ENCODE data around the gene DCP1B. TPM values are rescaled to one million over a fixed set of nuclear protein-coding genes. Genes with fewer than 3 reads are reported as not detected.

The DCP1B gene
- total and polyA plus RNA-seq, 2 donors (not counting 1 experiment from before 2014, with no cell fraction given) = 12.3 to 18.0 TPM

GRCh38 chr12:1977109-1977508, 27.1 kb downstream of the DCP1B start:
- CTCF ChIA-PET = interaction anchor here (1.0 kb wide), 1 partner anchor 37 kb away, joined by 3 read pairs; no protein-coding TSS in a partner anchor
- Histone ChIP-seq H3K36me3 (replicated peaks in 1 of 2; ENCODE audit: control extremely low read depth in 1 of 2, control insufficient read depth in 1 of 2, extremely low read depth in 1 of 2, insufficient read depth in 2 of 2, low read length in 1 of 2) (peaks cover 0 to 6% of the 10 kb centered on the region in 2 experiments), H3K9me3 (ENCODE audit: control extremely low read depth in 1 of 3, control insufficient read depth in 2 of 3, insufficient read depth in 1 of 3, low read length in 2 of 3) (no peaks in the 10 kb centered on the region), H3K27ac (ENCODE audit: low read length in 2 of 2) (no peak overlapping the region), H3K4me2 (replicated peaks; ENCODE audit: low read depth, low read length, poor library complexity, severe bottlenecking) (no peak overlapping the region), H3K9ac (ENCODE audit: low read length) (no peak overlapping the region), H3K79me2 (ENCODE audit: control insufficient read depth, insufficient read depth, low read length) (no peaks in the 10 kb centered on the region), H3K4me1 (ENCODE audit: control insufficient read depth in 2 of 2, insufficient read depth in 2 of 2, low read length in 2 of 2) (no peaks in the 10 kb centered on the region), H4K20me1 (ENCODE audit: control insufficient read depth, insufficient read depth, low read length, poor library complexity, severe bottlenecking) (no peaks in the 10 kb centered on the region), H3K4me3 (ENCODE audit: control extremely low read depth in 1 of 5, extremely low read depth in 1 of 5, insufficient read depth in 1 of 5, low read depth in 2 of 5, low read length in 4 of 5) (no peak overlapping the region), H2AFZ (ENCODE audit: insufficient read depth, low read depth, low read length, poor library complexity, severe bottlenecking) (no peak overlapping the region), H3K27me3 (replicated peaks in 1 of 4; ENCODE audit: control extremely low read depth in 1 of 4, control insufficient read depth in 3 of 4, insufficient read depth in 4 of 4, low read length in 3 of 4) (no peaks in the 10 kb centered on the region)
- Mint-ChIP-seq H3K4me3 (no peak overlapping the region), H3K27ac (no peak overlapping the region), H3K27me3 (no peaks in the 10 kb centered on the region), H3K4me1 (no peaks in the 10 kb centered on the region), H3K9me3 (ENCODE audit: insufficient read depth) (no peaks in the 10 kb centered on the region)
- ATAC-seq (ENCODE audit: low read depth) = no peak
- WGBS (ENCODE audit: insufficient coverage) = 90% methylated on average over 4 of the region's 6 CpGs
- no peak for DNase-seq
- TF ChIP-seq, protein P1, sequence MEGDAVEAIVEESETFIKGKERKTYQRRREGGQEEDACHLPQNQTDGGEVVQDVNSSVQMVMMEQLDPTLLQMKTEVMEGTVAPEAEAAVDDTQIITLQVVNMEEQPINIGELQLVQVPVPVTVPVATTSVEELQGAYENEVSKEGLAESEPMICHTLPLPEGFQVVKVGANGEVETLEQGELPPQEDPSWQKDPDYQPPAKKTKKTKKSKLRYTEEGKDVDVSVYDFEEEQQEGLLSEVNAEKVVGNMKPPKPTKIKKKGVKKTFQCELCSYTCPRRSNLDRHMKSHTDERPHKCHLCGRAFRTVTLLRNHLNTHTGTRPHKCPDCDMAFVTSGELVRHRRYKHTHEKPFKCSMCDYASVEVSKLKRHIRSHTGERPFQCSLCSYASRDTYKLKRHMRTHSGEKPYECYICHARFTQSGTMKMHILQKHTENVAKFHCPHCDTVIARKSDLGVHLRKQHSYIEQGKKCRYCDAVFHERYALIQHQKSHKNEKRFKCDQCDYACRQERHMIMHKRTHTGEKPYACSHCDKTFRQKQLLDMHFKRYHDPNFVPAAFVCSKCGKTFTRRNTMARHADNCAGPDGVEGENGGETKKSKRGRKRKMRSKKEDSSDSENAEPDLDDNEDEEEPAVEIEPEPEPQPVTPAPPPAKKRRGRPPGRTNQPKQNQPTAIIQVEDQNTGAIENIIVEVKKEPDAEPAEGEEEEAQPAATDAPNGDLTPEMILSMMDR (IDR thresholded peaks at IDR 0.05) = no peak
- TF ChIP-seq EZH2 (IDR thresholded peaks at IDR 0.05; ENCODE audit: borderline replicate concordance, insufficient read depth, low read depth, low read length, poor library complexity, severe bottlenecking) = no peak
- POLR2A ChIA-PET = no interaction called here
- intact Hi-C loops (cut with micrococcal nuclease) = no loop called here

DNA sequence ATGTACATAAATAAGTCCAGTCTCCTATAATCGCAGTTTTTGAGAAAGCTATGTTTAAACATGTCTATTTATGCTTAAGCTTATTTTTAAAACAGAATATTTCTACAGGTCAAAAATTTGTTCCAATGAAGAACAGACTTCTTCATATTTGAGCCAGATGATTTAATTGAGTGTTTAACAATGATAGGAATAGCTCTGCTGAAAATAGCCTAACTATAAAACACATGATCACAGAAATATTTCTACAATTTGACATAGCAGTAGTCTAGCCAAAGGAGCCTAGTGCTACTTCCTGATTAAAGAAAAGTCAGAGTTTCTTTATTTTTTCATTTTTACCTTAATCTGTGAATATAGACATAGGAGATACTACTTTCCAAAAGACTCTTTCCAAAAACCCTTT, 29.4 kb downstream of the DCP1B start:
- no peaks in the 10 kb centered on the region for H3K27me3 ChIP-seq (replicated peaks in 1 of 4; ENCODE audit: control extremely low read depth in 1 of 4, control insufficient read depth in 3 of 4, insufficient read depth in 4 of 4, low read length in 3 of 4)
- no peak overlapping the region for H3K27ac ChIP-seq (ENCODE audit: low read length in 2 of 2)
- H3K4me2 ChIP-seq (replicated peaks; ENCODE audit: low read depth, low read length, poor library complexity, severe bottlenecking) = no peak overlapping the region
- no peaks in the 10 kb centered on the region for H3K4me1 Mint-ChIP-seq
- POLR2A ChIA-PET = no interaction called here
- H2AFZ ChIP-seq (ENCODE audit: insufficient read depth, low read depth, low read length, poor library complexity, severe bottlenecking) = no peak overlapping the region
- WGBS (ENCODE audit: insufficient coverage) = no CpG with 5 or more reads among the region's 1 CpG
- no peak overlapping the region for H3K4me3 ChIP-seq (ENCODE audit: control extremely low read depth in 1 of 5, extremely low read depth in 1 of 5, insufficient read depth in 1 of 5, low read depth in 2 of 5, low read length in 4 of 5)
- DNase-seq = no peak
- H3K9ac ChIP-seq (ENCODE audit: low read length) = no peak overlapping the region
- no peak overlapping the region for H3K27ac Mint-ChIP-seq
- intact Hi-C loops (cut with micrococcal nuclease) = no loop called here
- TF ChIP-seq, protein P1 (IDR thresholded peaks at IDR 0.05) = no peak
- TF ChIP-seq EZH2 (IDR thresholded peaks at IDR 0.05; ENCODE audit: borderline replicate concordance, insufficient read depth, low read depth, low read length, poor library complexity, severe bottlenecking) = no peak
- H3K4me3 Mint-ChIP-seq = no peak overlapping the region
- H3K79me2 ChIP-seq (ENCODE audit: control insufficient read depth, insufficient read depth, low read length) = no peaks in the 10 kb centered on the region
- H4K20me1 ChIP-seq (ENCODE audit: control insufficient read depth, insufficient read depth, low read length, poor library complexity, severe bottlenecking) = no peaks in the 10 kb centered on the region
- H3K36me3 ChIP-seq (replicated peaks in 1 of 2; ENCODE audit: control extremely low read depth in 1 of 2, control insufficient read depth in 1 of 2, extremely low read depth in 1 of 2, insufficient read depth in 2 of 2, low read length in 1 of 2) = peaks cover 0 to 6% of the 10 kb centered on the region in 2 experiments
- CTCF ChIA-PET = interaction anchor here (1.9 kb wide), 1 partner anchor 184 kb away, joined by 4 read pairs; no protein-coding TSS in a partner anchor
- no peaks in the 10 kb centered on the region for H3K4me1 ChIP-seq (ENCODE audit: control insufficient read depth in 2 of 2, insufficient read depth in 2 of 2, low read length in 2 of 2)
- H3K9me3 ChIP-seq (ENCODE audit: control extremely low read depth in 1 of 3, control insufficient read depth in 2 of 3, insufficient read depth in 1 of 3, low read length in 2 of 3) = no peaks in the 10 kb centered on the region
- no peaks in the 10 kb centered on the region for H3K27me3 Mint-ChIP-seq
- no peak for ATAC-seq (ENCODE audit: low read depth)
- H3K9me3 Mint-ChIP-seq (ENCODE audit: insufficient read depth) = no peaks in the 10 kb centered on the region
